GM23248 (cell line): ENCODE measurements around the gene MAK.

ENCODE experiments used
- EZH2 ChIP-seq: fragments of 200-600 bp; sonication (generic); IDR thresholded peaks from 2 replicates; pipeline ENCODE4 v1.6.1; 2018; ENCODE audit warnings: antibody characterized with exemption, mild to moderate bottlenecking; ENCODE audit not compliant: insufficient read depth, poor library complexity, severe bottlenecking
- EZH2phosphoT487 ChIP-seq: fragments of 200-600 bp; sonication (generic); IDR thresholded peaks from 2 replicates; pipeline ENCODE4 v1.6.1; 2018; ENCODE audit warnings: antibody characterized with exemption, moderate library complexity, mild to moderate bottlenecking, low read depth; ENCODE audit not compliant: insufficient read depth

- no peak for TF ChIP-seq EZH2
- no peak for TF ChIP-seq EZH2phosphoT487
Observed at GRCh38 chr6:10733863-10734262, 104.5 kb downstream of the MAK start.
